Activated B cell treated with CpG ODN at 0.5 μM for 24 hours (primary cell): ENCODE results near the gene MBD5. TPM values are rescaled to one million over a fixed set of nuclear protein-coding genes. Genes with fewer than 3 reads are reported as not detected.

Source experiments
- ATAC-seq: fragments of 200-7000 bp; cut with Tn5 transposase; one replicate; pipeline ENCODE4 v1.10.0; 2021; ENCODE audit warnings: low read depth, mild to moderate bottlenecking, moderate library complexity
- CTCF ChIA-PET: fragments of 350-600 bp; sonication (Branson Sonifier 250); formaldehyde crosslinking; loops from one replicate; lab custom pipeline; 2021; ENCODE audit warnings: antibody characterized with exemption; lab: Charles Lee
- POLR2A ChIA-PET: fragments of 350-600 bp; sonication (Branson Sonifier 250); formaldehyde crosslinking; loops from one replicate; lab custom pipeline; 2021; ENCODE audit warnings: antibody characterized with exemption; lab: Charles Lee
- DNase-seq: peaks from one replicate; pipeline ENCODE4 v3.0.0; 2022
- H3K27ac Mint-ChIP-seq: one replicate; pipeline ENCODE4 v1.8.0; 2020; ENCODE audit warnings: mixed read lengths
- H3K27me3 Mint-ChIP-seq: one replicate; pipeline ENCODE4 v1.8.0; 2021; ENCODE audit warnings: mixed read lengths
- H3K36me3 Mint-ChIP-seq: one replicate; pipeline ENCODE4 v1.8.0; 2021; ENCODE audit warnings: low read depth, mixed read lengths
- H3K4me1 Mint-ChIP-seq: one replicate; pipeline ENCODE4 v1.8.0; 2021; ENCODE audit warnings: mixed read lengths
- H3K4me3 Mint-ChIP-seq: one replicate; pipeline ENCODE4 v1.8.0; 2020; ENCODE audit warnings: mild to moderate bottlenecking, mixed read lengths
- H3K9me3 Mint-ChIP-seq: one replicate; pipeline ENCODE4 v1.8.0; 2020; ENCODE audit warnings: mixed read lengths
- CTCF ChIP-seq: fragments of 200-600 bp; IDR thresholded peaks from one replicate; pipeline ENCODE4 v1.8.0; 2022; ENCODE audit warnings: antibody characterized with exemption, mild to moderate bottlenecking
- intact Hi-C: fragments of 100-400 bp; cut with micrococcal nuclease; formaldehyde crosslinking; loops from one replicate; pipeline ENCODE4 v1.15.1; 2024
- total RNA-seq: library from RNA; stranded (reverse); gene quantifications from 2 replicates; pipeline ENCODE4 v1.2.3, GENCODE V29; 2022

MBD5 gene
- total RNA-seq, 1 donor from 2014 or later, result 55.7 TPM

- ATAC-seq (no peak), DNase-seq (no peak)
- peaks cover 20% of the 10 kb centered on the region for H3K36me3 Mint-ChIP-seq
- H3K4me3 Mint-ChIP-seq, result no peak overlapping the region
- no peak overlapping the region for H3K27ac Mint-ChIP-seq
- no peaks in the 10 kb centered on the region for H3K9me3 Mint-ChIP-seq
- H3K4me1 Mint-ChIP-seq, result no peaks in the 10 kb centered on the region
- ChIA-PET POLR2A (no interaction called here), CTCF (no interaction called here)
- no peak for TF ChIP-seq CTCF
- intact Hi-C loops, result no loop called here
- H3K27me3 Mint-ChIP-seq, result no peaks in the 10 kb centered on the region
Measured at GRCh38 chr2:148317598-148317997, 296.7 kb downstream of the MBD5 start.

- CTCF ChIA-PET, result no interaction called here
- H3K27ac Mint-ChIP-seq, result no peak overlapping the region
- peaks cover 8% of the 10 kb centered on the region for H3K9me3 Mint-ChIP-seq
- H3K27me3 Mint-ChIP-seq, result no peaks in the 10 kb centered on the region
- POLR2A ChIA-PET, result no interaction called here
- H3K36me3 Mint-ChIP-seq, result peaks cover 21% of the 10 kb centered on the region
- H3K4me3 Mint-ChIP-seq, result no peak overlapping the region
- no peak for TF ChIP-seq CTCF
- no peaks in the 10 kb centered on the region for H3K4me1 Mint-ChIP-seq
- intact Hi-C loops, result no loop called here
- ATAC-seq, result no peak
- no peak for DNase-seq
Measured at GRCh38 chr2:148338541-148338940, 317.6 kb downstream of the MBD5 start.

- H3K27ac Mint-ChIP-seq, result no peak overlapping the region
- CTCF ChIA-PET, result no interaction called here
- no peak for TF ChIP-seq CTCF
- H3K4me1 Mint-ChIP-seq, result peaks cover 5% of the 10 kb centered on the region
- POLR2A ChIA-PET, result no interaction called here
- no peaks in the 10 kb centered on the region for H3K27me3 Mint-ChIP-seq
- H3K36me3 Mint-ChIP-seq, result peaks cover 25% of the 10 kb centered on the region
- DNase-seq (no peak), ATAC-seq (no peak)
- intact Hi-C loops, result no loop called here
- H3K9me3 Mint-ChIP-seq, result peaks cover 12% of the 10 kb centered on the region
- H3K4me3 Mint-ChIP-seq, result no peak overlapping the region
Measured at GRCh38 chr2:148342086-148342485, 321.2 kb downstream of the MBD5 start.

GRCh38 chr2:148350199-148350598 lies 329.3 kb downstream of the MBD5 start:
- DNase-seq (no peak), ATAC-seq (no peak)
- ChIA-PET CTCF (no interaction called here), POLR2A (no interaction called here)
- Mint-ChIP-seq H3K27ac (no peak overlapping the region), H3K9me3 (peaks cover 12% of the 10 kb centered on the region), H3K36me3 (peaks cover 21% of the 10 kb centered on the region), H3K27me3 (no peaks in the 10 kb centered on the region), H3K4me3 (no peak overlapping the region), H3K4me1 (peaks cover 5% of the 10 kb centered on the region)
- TF ChIP-seq CTCF, result no peak
- intact Hi-C loops, result no loop called here

- no peak overlapping the region for H3K4me3 Mint-ChIP-seq
- TF ChIP-seq CTCF, result no peak
- H3K4me1 Mint-ChIP-seq, result no peaks in the 10 kb centered on the region
- H3K27ac Mint-ChIP-seq, result no peak overlapping the region
- ChIA-PET POLR2A (no interaction called here), CTCF (no interaction called here)
- H3K27me3 Mint-ChIP-seq, result no peaks in the 10 kb centered on the region
- DNase-seq (no peak), ATAC-seq (no peak)
- intact Hi-C loops, result no loop called here
- peaks cover 14% of the 10 kb centered on the region for H3K9me3 Mint-ChIP-seq
- peaks cover 24% of the 10 kb centered on the region for H3K36me3 Mint-ChIP-seq
Measured at GRCh38 chr2:148351437-148352143, 330.7 kb downstream of the MBD5 start.
